HG03439 (cell line): ENCODE data around the gene APOL2.
"Not testable (repeated sequence)": the region's sequence is repeated elsewhere in the genome, so short reads cannot be mapped to it uniquely, and the experiment has no call there.

Experiments used
- ATAC-seq: cut with Tn5 transposase; IDR thresholded peaks from one replicate; pipeline ENCODE4 v1.9.1; 2021; ENCODE audit warnings: mild to moderate bottlenecking, moderate library complexity; ENCODE audit not compliant: unreplicated experiment

The APOL2 gene

DNA sequence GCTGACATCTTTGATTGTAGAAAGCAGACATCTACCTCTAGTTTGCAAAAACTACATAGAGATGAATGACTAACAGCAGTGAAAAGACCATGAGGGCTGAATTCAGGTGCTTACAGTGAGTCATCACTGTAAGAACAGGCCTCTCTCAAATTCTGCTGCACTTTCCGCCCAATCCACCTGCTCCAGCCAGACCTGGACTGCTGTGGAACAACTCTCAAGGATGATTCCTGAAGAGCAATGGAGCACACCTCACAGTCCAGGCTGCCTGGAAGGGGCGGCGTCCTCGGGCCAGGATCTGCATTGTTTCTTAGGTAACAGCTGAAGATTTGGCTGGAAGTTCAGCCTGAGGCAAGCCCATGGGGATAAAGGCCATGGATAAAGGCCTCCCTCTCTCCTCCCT lies 15.1 kb downstream of the APOL2 start:
- no peak for ATAC-seq

DNA sequence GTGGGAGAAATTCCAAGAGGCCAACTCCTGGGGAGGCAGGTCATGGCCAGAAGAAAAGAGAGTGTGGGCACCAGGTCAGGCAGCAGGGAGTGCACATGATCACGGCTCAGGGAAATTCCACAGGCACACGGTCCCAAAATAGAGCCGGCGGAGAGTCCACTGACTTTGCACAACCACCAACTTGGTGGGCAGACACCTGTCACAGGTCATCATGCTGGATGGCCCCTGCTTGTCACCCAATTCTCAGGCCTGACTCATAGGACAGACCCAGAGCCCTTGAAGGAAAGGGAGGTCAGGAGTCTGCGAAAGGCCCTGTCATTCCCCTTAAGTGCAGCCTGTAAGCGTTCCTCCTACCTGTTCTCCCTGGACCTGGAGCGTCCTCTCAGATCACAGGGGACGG lies 15.8 kb downstream of the APOL2 start:
- ATAC-seq = no peak

DNA sequence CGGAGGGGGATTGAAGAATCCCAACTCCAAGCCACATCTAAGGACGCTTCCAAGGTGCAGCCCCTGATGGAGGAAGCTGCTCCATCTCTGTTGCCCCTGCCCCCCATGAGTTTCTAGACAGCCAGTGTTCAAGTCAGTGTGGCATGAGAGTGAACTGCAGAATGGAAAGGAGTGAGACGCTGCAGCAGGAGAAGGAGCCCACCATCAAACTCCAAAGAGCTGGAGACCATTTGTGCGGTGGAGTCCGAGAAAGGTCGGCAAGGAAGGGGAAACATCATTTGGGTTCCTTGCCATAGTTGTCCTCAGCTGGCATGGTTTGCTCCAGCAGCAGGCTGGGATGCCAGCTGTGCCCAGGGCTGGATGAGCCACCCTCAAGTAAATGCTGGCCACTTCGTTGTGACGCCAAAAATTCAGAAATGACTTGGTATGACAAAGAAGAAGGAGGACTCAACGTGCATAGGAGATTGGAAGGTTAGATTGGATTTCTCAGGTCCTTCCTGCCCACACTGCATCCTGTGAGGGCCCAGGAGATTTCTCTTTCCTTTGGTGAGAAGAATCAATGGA lies 16.4 kb downstream of the APOL2 start:
- no peak for ATAC-seq

DNA sequence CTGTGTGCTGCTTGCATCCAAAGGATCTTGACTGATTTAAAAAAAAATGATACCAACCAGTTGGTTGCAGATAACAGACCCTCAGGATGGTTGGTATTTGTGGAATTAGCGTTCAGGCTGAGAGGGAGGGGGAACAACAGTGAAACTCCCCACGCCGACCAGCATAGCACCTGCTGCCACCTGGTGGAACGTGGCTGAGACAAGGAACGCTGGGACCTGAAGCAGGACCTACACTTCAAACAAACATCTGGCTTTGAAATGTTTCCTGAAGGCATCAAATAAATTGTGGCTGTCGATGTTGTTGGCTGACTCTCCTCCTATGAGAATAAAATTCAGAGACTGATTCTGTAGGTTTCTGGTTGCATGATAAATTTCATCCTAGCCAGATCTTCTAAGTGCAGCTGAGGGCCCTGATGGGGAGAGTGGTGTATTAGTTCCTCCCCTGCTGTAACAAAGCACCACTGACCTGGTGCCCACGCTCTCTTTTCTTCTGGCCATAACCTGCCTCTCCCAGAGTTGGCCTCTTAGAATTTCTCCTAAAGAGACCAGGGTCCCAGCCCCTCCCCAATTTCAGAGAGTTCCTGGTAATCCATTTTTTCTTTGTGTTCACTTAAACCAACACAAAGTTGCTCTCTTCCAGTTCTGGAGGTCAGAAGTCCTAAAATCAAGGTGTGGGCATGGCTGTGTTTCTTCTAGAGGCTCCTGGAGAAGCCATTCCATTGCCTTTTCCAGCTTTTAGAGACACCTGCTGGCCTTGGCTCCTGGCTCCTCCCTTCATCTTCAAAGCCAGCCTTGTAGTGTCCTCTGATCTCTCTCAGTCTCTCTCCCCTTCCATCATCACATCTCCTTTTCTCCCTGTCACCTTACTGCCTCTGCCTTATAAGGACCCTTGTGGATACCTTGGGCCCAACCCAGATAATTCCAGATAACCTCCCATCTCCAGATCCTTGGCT lies 17.3 kb downstream of the APOL2 start:
- ATAC-seq = no peak

DNA sequence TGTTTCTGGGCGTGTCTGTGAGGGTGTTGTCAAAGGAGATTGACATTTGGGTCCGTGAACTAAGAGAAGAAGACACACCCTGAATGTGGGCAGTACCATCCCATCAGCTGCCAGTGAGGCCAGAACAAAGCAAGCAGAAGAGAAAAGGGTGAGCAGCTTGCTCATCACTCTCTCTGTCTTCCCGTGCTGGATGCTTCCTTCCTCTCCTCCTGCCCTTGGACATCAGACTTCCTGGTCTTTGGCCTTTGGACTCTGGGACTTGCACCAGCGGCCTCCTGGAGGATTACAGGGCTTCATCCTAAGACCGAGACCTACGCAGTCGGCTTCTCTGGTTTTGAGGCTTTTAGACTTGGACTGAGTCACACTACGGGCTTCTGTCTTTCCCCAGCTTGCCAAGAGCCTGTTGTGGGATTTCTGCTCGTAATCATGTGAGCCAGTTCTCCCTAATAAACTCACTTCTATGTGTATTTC lies 18.8 kb downstream of the APOL2 start:
- no peak for ATAC-seq

DNA sequence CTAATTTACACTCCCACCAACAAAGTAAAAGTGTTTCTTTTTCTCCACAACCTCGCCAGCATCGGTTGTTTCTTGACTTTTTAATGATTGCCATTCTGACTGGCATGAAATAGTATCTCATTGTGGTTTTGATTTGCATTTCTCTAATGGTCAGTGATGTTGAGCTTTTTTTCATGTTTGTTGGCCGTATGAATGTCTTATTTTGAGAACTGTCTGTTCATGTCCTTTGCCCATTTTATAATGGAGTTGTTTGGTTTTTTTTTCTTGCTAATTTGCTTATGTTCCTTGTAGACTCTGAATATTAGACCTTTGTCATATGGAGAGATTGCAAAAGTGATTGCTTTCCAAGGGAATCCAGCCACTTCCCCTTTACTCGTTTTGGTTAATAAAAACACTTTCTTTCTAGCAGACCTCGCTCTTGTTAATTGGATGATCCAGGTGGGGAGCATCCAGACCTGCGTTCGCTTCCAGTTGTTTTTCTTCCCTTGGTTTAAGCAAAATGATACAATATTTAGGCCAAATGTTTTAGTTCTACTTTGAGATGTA lies 20.6 kb downstream of the APOL2 start:
- ATAC-seq = no peak

DNA sequence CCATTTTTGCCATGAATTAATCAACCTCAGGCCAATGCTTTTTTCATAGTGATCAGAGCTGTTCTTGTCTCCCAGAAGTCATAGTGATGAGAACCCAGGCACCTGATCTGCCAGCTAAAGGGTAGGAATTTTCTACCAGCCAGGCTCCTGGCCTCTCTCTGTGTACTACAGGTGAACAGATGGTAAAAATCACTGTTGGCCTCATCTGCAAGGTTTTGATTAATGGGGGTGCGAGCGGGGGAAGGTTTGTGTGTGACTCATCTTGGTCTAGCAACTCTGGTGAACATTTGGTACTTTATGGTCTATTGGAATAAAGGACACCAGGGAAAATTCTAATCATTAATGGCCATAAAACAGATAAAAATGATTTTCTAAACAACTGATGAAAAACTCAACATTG lies 23.3 kb downstream of the APOL2 start:
- no peak for ATAC-seq

DNA sequence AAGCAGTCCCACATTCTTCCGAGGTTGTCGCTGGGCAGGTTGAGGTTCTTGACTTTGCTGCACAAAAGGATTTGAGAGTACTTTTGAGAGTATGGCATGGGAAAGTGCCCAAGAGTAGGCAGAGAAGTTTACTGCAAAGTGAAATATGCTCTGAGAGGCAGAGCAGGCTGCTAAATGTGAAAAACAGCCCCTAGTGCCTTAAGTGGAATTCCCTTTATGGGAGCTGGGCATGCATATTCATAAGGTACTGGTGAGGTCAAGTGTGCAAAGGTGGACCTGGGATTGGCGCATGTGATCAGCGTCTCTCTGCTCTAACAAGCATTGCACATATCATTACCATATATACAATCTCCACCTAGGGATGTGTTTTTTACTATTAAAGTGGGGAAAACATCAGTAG lies 25.7 kb downstream of the APOL2 start:
- no peak for ATAC-seq

DNA sequence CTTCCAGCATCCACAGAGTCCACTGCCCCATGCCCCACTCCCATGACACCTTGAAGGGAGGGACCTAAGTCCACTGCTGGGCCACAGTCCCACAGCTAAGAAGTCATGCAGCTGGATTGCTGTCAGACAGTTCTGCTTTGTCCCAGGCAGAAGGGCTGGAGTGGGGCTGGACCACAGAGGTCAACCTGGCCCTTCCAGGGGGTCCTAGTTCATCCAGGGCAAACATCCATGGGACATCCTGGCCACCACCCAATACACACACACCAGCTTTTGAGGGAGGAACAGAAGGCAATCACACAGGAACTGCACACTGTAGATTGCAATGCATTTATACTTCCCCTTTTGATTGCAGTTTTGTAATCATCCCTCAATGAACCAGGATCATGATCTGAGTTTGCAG lies 26.4 kb downstream of the APOL2 start:
- ATAC-seq = no peak

DNA sequence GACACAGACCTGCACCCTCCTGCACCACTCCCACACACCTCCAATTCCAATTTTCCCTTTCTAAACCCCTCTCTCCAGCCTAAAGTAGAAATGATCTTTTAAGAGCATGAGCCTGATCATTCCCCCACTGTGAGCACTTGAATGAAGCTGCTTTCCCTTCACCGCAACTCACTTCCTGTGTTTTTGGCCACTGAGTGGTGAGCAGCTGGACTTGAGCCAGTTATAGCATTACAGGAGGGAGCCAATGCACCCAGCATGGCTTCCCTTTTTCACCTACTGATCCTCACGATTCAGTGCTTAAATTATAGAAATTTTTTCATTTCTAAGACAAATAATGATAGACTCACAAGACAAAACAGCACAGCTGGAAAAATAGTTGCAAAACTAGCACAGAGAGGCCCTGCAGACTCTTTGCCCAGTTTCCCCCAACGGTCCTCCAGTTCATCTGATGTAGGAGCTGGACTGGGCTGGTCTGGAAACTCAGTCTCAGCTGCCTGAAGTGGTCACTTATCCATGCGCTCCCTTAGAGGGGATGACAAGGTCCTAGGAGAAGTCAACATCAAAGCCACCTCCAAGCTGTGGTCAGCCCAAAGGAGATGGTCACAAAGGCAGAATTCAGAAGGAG lies 28.0 kb downstream of the APOL2 start:
- ATAC-seq = no peak

DNA sequence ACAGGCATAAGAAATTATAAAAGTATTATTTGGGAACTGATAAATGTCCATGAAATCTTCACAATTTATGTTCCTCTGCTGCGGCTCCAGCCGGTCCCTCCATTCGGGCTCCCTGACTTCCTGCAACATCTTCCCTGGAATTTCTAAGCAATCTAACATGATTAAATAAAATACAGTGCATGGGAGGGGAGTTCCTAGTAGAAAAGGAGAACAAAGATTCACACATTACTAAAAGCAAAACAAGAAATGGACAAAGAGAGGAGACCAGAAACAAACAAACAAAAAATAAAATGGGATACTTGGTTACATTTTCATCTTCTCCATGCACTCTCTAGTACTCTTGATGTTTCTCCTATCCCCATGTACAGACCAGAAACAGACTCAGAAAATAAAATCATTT lies 29.1 kb downstream of the APOL2 start:
- ATAC-seq = no peak

DNA sequence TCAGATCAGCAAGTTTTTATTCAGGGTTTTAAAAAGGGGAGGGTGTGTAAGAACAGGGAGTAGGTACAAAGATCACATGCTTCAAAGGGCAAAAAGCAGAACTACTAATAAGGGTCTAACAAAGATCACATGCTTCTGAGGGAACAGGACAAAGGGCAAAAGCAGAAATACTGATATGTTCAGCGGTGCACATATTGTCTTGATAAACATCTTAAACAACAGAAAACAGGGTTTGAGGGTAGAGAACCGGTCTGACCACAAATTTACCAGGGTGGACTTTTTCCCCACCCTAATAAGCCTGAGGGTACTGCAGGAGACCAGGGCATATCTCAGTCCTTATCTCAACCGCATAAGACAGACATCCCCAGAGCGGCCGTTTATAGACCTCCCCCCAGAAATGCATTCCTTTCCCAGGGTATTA lies 29.8 kb downstream of the APOL2 start:
- ATAC-seq = not testable (repeated sequence)

DNA sequence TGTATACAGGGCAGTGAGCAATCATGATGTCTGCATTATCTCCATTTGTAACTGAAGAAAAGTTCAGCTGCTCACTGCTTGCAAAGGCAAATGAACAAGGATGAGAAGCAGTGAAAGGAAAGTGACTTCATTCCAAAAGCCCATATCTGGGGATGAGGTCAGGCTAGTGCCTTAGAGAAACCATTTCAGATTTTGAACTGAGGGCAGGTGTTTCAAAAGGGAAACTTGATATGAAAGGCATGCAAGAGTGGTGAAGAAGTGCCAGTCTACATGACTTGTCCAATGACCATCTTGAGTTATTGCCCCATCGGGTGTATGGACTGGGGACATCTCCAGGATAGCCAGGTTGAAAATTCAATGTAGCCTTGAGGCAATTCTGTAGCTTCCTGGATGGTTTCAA lies 30.4 kb downstream of the APOL2 start:
- ATAC-seq = no peak

DNA sequence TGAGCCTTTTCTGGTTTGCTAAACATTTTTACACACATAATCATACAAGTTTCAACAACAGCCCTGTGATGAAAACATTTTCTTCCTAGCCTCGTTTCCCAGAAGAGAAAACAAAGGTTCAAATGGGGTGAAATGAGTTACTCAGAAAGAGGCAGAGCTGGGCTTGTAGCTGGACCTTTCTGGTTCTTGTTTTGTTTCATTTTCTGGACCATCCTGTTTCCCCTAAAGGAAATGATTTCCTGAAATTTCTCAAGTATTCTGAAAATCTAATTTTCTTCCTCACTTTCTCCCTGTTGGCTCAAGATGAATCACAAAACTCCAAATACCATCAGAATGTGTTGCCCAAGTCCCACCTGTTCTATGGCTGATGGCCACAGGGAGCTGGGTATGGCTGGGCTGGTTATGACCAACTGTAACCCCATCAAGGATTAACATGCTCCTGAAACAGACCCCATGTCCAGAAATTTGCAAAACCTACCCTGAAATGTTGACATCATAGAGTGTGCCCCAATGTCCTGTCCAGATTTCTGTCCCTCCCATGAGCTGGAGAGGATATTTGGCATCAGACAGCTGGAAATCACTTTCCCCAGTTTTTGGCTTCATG lies 31.1 kb downstream of the APOL2 start:
- ATAC-seq = no peak

DNA sequence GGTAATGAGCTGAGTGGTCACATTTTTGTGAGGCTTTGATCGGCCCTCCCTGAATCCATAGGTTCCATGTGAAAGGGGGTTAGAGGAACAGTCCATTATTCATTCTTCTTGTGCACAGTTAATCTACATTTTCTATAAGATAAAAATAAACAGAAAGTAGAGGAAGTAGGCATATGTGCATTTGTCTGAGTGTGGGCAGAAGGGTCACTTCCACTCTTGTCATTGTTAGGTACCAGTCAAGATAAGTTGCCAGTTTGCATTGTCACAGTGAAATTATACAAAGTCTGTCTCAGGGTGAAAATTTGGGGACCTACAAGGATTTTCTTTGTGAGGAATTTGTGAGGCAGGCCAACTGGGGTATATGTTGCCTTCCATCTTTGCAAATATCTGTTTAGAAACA lies 33.1 kb downstream of the APOL2 start:
- no peak for ATAC-seq

DNA sequence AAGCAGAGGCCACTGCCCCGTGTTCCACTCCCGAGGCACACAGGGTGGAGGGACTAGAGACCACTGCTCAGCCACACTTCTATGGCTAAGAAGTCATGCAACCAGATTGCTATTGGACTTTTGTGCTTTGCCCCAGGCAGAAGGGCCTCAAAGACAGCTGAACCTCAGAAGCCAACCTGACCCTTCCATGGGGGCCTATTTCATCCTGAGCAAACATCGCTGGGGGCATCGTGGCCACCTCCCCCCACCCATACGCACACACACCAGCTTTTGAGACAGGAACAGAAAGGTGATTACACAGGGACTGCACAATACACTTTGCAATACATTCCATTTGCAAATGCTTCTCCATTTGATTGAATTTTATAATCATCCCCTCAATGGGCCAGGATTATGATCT lies 33.8 kb downstream of the APOL2 start:
- not testable (repeated sequence) for ATAC-seq

DNA sequence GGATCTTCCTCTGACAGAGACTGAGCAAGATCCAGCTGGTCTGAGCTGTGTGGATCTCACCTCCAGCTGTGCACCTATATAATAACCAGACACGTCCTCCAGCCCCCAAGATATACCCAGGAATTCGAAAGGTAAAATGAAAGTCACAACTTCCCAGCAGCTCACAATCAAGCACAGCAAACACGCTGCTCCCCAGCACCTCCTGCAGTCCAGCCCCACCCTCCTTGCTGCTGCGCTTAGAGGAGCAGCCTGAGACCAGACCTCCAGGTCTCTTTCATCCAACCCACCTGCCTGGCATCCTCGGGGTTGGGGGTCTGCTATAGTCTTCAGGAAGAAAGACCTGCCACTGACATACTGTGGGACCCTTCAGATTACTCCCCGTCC lies 34.7 kb downstream of the APOL2 start:
- ATAC-seq = no peak

DNA sequence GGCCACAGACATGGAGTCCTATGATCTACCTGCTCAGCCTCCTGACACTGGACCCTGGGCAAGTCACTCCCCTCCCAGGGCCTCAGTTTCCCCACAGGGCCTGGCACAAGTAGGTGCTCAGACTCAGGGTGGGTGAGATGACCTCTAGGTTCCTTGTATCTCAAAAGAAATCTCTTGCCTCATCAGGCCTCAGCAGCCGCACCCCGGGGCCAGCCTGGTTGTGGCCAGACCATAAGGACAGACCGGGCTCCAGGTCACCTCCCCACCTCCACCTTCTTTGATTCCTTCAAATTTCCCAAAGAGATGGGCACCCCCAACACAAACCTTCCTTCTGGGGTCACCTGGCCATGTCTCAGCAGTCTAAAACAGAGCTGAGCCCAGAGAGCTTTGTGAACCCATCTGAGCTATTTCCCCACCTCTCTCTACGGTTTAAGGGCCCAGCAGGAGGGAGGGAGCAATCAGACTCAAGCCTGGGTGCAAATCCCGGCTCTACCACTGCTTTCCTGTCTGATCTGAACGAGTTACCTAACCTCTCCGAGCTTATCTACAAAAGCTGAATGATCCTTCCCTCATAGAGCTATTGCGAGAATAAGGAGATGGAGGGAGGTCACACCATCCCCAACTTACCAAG lies 35.2 kb downstream of the APOL2 start:
- no peak for ATAC-seq

DNA sequence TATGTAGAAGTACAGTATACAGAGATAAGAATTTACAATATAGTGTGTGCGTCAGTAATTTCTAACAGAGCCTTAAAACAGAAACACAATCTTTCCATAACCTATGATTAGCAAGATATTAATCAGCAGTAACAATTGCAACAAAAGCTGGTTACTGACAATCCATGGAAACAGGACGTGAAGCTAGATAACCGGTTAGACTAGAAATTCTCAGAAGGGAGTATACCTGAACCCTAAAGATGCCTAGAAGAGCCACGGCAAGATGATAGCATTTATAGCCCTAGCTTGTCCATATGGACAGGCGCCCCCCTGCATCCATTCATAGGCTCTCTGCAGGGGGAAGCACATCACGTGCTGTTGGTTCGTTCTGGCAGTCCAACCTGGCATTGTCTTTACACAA lies 35.9 kb downstream of the APOL2 start:
- not testable (repeated sequence) for ATAC-seq

DNA sequence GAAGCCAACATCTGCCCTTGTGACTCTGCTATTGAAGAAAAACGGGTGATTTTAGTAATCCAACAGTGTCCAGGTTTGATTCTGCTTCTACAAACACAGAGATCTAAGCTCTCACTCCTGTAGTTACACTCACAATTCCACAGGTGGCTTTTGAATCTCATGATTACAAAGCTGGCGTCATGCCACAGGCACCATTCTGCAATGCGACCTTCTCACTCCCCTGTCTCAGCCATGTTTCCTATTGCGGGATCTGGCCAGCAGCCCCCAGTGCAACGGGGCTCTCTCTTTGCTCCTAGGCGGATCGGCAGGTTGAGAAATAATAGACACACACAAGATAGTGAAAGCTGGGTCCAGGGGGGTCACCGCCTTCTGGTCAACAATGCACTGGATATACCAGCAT lies 36.4 kb downstream of the APOL2 start:
- ATAC-seq = not testable (repeated sequence)
